Fibroblast of pulmonary artery (primary cell): Measurements from ENCODE around the gene DNMT3L.
"Not testable (repeated sequence)": the region's sequence is repeated elsewhere in the genome, so short reads cannot be mapped to it uniquely, and the experiment has no call there.

Experiments
- DNase-seq: peaks from one replicate; pipeline ENCODE4 v3.0.0-alpha.2; 2010; ENCODE audit warnings: low read depth
- H3K4me3 ChIP-seq: replicated peaks from 2 replicates; pipeline ENCODE4 v1.5.1; 2011; ENCODE audit warnings: low read depth, mild to moderate bottlenecking, control low read depth, low read length, moderate library complexity
- CTCF ChIP-seq: IDR thresholded peaks from 2 replicates; pipeline ENCODE4 v1.5.1; 2011; ENCODE audit warnings: mild to moderate bottlenecking, control low read depth, low read length, inconsistent platforms; ENCODE audit errors: missing control alignments

Gene DNMT3L

GRCh38 chr21:44285138-44285992 lies 23.7 kb upstream of the DNMT3L start, which contains the start of gene AIRE:
TSS of gene AIRE (plus strand) at chr21:44285876. CDS start at chr21:44286007, 131 bp downstream.
- H3K4me3 ChIP-seq, result no peak within 1 kb of the TSS
- DNase-seq, result no peak
- TF ChIP-seq CTCF, result no peak

GRCh38 chr21:44283948-44284347 lies 22.3 kb upstream of the DNMT3L start:
- no peak for TF ChIP-seq CTCF
- H3K4me3 ChIP-seq, result no peak overlapping the region
- no peak for DNase-seq

- not testable (repeated sequence) for H3K4me3 ChIP-seq, DNase-seq
Measured at GRCh38 chr21:44283211-44283785, 21.6 kb upstream of the DNMT3L start.

- no peak for TF ChIP-seq CTCF
- no peak for DNase-seq
- no peak overlapping the region for H3K4me3 ChIP-seq
Measured at GRCh38 chr21:44282370-44282769, 20.7 kb upstream of the DNMT3L start.

GRCh38 chr21:44281801-44282200 lies 20.1 kb upstream of the DNMT3L start:
- TF ChIP-seq CTCF, result no peak
- DNase-seq, result no peak
- no peak overlapping the region for H3K4me3 ChIP-seq

- DNase-seq, result no peak
- H3K4me3 ChIP-seq, result no peak overlapping the region
- no peak for TF ChIP-seq CTCF
Measured at GRCh38 chr21:44279354-44280260, 17.9 kb upstream of the DNMT3L start.

GRCh38 chr21:44275041-44275440 lies 13.3 kb upstream of the DNMT3L start:
- no peak for DNase-seq
- TF ChIP-seq CTCF, result no peak
- no peak overlapping the region for H3K4me3 ChIP-seq
